ENCODE measurements around the gene DTX2.

DNA sequence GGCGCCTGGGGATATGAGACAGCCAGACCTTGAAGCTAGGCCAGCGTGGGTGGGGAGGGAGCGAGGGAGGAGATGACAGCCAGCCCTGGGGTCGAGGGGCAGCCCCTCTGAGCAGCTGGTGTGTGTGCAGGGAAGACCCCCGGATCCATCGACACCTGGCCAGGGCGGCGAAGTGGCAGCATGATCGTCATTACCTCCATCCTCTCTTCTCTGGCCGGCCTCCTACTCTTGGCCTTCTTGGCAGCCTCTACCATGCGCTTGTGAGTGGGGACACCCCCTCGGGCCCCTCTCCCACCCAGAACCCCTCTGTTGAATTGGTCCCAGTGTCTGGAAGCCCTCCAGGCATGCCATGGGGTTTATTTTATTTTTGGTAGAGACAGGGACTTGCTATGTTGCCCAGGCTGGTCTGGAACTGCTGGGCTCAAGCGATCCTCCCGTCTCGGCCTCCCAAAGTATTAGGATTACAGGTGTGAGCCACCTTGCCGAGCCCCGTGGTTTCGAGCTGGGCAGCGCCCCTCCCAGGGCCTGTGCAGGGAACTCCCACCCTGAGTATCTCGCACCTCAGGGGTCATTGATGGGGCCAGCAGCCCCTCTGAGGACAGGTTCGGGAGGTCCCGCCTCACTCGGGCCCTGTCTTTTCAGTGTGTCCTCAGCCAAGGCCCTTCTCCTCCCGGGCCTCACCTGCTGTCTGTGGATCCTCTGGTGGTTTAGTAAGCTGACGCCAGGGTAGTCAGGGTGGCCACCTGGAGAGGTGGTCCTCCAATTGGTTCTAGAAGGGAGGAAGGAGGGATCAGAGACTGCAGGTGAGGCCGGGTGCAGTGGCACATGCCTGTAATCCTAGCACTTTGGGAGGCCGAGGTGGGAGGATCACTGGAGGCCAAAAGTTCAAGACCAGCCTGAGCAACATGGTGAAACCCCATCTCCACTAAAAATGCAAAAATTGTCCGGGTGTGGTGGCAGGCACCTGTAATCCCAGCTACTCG, 52.6 kb downstream of the DTX2 start:
- TF ChIP-seq CTCF (IDR thresholded peaks at IDR 0.05) (no peak), POLR2A (IDR thresholded peaks at IDR 0.05) (no peak)

All from right lobe of liver (tissue), 4 donors.